AG04449 (cell line): ENCODE results near the gene RTL5.

ENCODE experiments used
- CTCF ChIA-PET: fragments of 350-600 bp; formaldehyde crosslinking; extraction: SDS; loops from one replicate; lab custom pipeline; 2021; ENCODE audit warnings: antibody characterized with exemption; lab: Yijun Ruan, JAX
- POLR2A ChIA-PET: fragments of 400-600, 350-600 bp; formaldehyde crosslinking; extraction: SDS; loops from one replicate; lab custom pipeline; 2020; ENCODE audit warnings: antibody characterized with exemption, inconsistent platforms; lab: Yijun Ruan, JAX
- DNase-seq: peaks from one replicate; pipeline ENCODE4 v3.0.0-alpha.2; 2010; ENCODE audit warnings: low read depth, low spot score
- H3K4me3 ChIP-seq: 2 replicates; pipeline ENCODE4 v1.5.1; 2011; ENCODE audit warnings: low read depth, mild to moderate bottlenecking, control low read depth, low read length
- CTCF ChIP-seq: IDR thresholded peaks from one replicate; pipeline ENCODE4 v1.5.1; 2011; ENCODE audit warnings: mild to moderate bottlenecking, moderate library complexity, low read length, control low read depth, inconsistent platforms; ENCODE audit not compliant: insufficient read depth; ENCODE audit errors: missing control alignments

Gene RTL5

GRCh38 chrX:72088761-72089160, 43.0 kb downstream of the RTL5 start:
- POLR2A ChIA-PET = no interaction called here
- CTCF ChIA-PET = no interaction called here
- H3K4me3 ChIP-seq = no peak overlapping the region
- TF ChIP-seq CTCF = no peak
- DNase-seq = no peak

GRCh38 chrX:72086995-72087394, 44.7 kb downstream of the RTL5 start:
- CTCF ChIA-PET = no interaction called here

GRCh38 chrX:72084114-72084513, 47.6 kb downstream of the RTL5 start:
- TF ChIP-seq CTCF = no peak
- ChIA-PET POLR2A (no interaction called here), CTCF (no interaction called here)

More at GRCh38 chrX:72086995-72087394, 44.7 kb downstream of the RTL5 start:
- no peak overlapping the region for H3K4me3 ChIP-seq
- DNase-seq = no peak
- no peak for TF ChIP-seq CTCF
- POLR2A ChIA-PET = no interaction called here

GRCh38 chrX:72083291-72083690, 48.4 kb downstream of the RTL5 start:
- DNase-seq = no peak
- no peak overlapping the region for H3K4me3 ChIP-seq
- CTCF ChIA-PET = no interaction called here
- POLR2A ChIA-PET = no interaction called here
- TF ChIP-seq CTCF = no peak

More at GRCh38 chrX:72084114-72084513, 47.6 kb downstream of the RTL5 start:
- no peak for DNase-seq
- H3K4me3 ChIP-seq = no peak overlapping the region

GRCh38 chrX:72081605-72082320, 50.0 kb downstream of the RTL5 start:
- H3K4me3 ChIP-seq = no peak overlapping the region
- CTCF ChIA-PET = interaction anchor here (1.1 kb wide), 1 partner anchor 13 kb away, joined by 3 read pairs; no protein-coding TSS in a partner anchor

More at GRCh38 chrX:72081605-72082320, 50.0 kb downstream of the RTL5 start:
- no peak for TF ChIP-seq CTCF
- POLR2A ChIA-PET = no interaction called here
- no peak for DNase-seq
